ENCODE measurements around the gene NEO1.
"Not testable (repeated sequence)": the region's sequence is repeated elsewhere in the genome, so short reads cannot be mapped to it uniquely, and the experiment has no call there.

NEO1 gene

GRCh38 chr15:73284090-73284716 lies 231.9 kb downstream of the NEO1 start:
- no peak overlapping the region for H3K4me3 Mint-ChIP-seq
- H3K27me3 Mint-ChIP-seq: no peaks in the 10 kb centered on the region
- H3K27ac Mint-ChIP-seq: no peak overlapping the region
- no peaks in the 10 kb centered on the region for H3K9me3 Mint-ChIP-seq (ENCODE audit: low read depth)
- H3K36me3 Mint-ChIP-seq: peaks cover 9% of the 10 kb centered on the region
- no peaks in the 10 kb centered on the region for H3K4me1 Mint-ChIP-seq (ENCODE audit: low read depth)

- H3K4me3 Mint-ChIP-seq: no peak overlapping the region
- H3K9me3 Mint-ChIP-seq (ENCODE audit: low read depth): no peaks in the 10 kb centered on the region
- H3K36me3 Mint-ChIP-seq: peaks cover 14% of the 10 kb centered on the region
- no peaks in the 10 kb centered on the region for H3K27me3 Mint-ChIP-seq
- no peak overlapping the region for H3K27ac Mint-ChIP-seq
- H3K4me1 Mint-ChIP-seq (ENCODE audit: low read depth): no peaks in the 10 kb centered on the region
Observed at GRCh38 chr15:73286311-73286710, 234.0 kb downstream of the NEO1 start.

- H3K27ac Mint-ChIP-seq: no peak overlapping the region
- H3K4me1 Mint-ChIP-seq (ENCODE audit: low read depth): no peaks in the 10 kb centered on the region
- no peak overlapping the region for H3K4me3 Mint-ChIP-seq
- no peaks in the 10 kb centered on the region for H3K9me3 Mint-ChIP-seq (ENCODE audit: low read depth)
- H3K27me3 Mint-ChIP-seq: no peaks in the 10 kb centered on the region
- H3K36me3 Mint-ChIP-seq: peaks cover 14% of the 10 kb centered on the region
Observed at GRCh38 chr15:73287019-73287418, 234.8 kb downstream of the NEO1 start.

- H3K9me3 Mint-ChIP-seq (ENCODE audit: low read depth): no peaks in the 10 kb centered on the region
- no peaks in the 10 kb centered on the region for H3K4me1 Mint-ChIP-seq (ENCODE audit: low read depth)
- H3K4me3 Mint-ChIP-seq: no peak overlapping the region
- no peak overlapping the region for H3K27ac Mint-ChIP-seq
- peaks cover 14% of the 10 kb centered on the region for H3K36me3 Mint-ChIP-seq
- H3K27me3 Mint-ChIP-seq: no peaks in the 10 kb centered on the region
Observed at GRCh38 chr15:73291441-73291840, 239.2 kb downstream of the NEO1 start.

- no peaks in the 10 kb centered on the region for H3K27me3 Mint-ChIP-seq
- H3K9me3 Mint-ChIP-seq (ENCODE audit: low read depth): no peaks in the 10 kb centered on the region
- no peaks in the 10 kb centered on the region for H3K4me1 Mint-ChIP-seq (ENCODE audit: low read depth)
- no peak overlapping the region for H3K4me3 Mint-ChIP-seq
- no peak overlapping the region for H3K27ac Mint-ChIP-seq
- H3K36me3 Mint-ChIP-seq: peaks cover 8% of the 10 kb centered on the region
Observed at GRCh38 chr15:73293773-73294172, 241.5 kb downstream of the NEO1 start.

GRCh38 chr15:73295630-73296286 lies 243.5 kb downstream of the NEO1 start:
- H3K27me3 Mint-ChIP-seq: no peaks in the 10 kb centered on the region
- no peak overlapping the region for H3K27ac Mint-ChIP-seq
- H3K4me1 Mint-ChIP-seq (ENCODE audit: low read depth): no peaks in the 10 kb centered on the region
- H3K4me3 Mint-ChIP-seq: no peak overlapping the region
- H3K36me3 Mint-ChIP-seq: peaks cover under 1% of the 10 kb centered on the region
- H3K9me3 Mint-ChIP-seq (ENCODE audit: low read depth): no peaks in the 10 kb centered on the region

- H3K4me3 Mint-ChIP-seq: no peak overlapping the region
- peaks cover 2% of the 10 kb centered on the region for H3K36me3 Mint-ChIP-seq
- H3K27me3 Mint-ChIP-seq: no peaks in the 10 kb centered on the region
- H3K9me3 Mint-ChIP-seq (ENCODE audit: low read depth): no peaks in the 10 kb centered on the region
- H3K27ac Mint-ChIP-seq: no peak overlapping the region
- no peaks in the 10 kb centered on the region for H3K4me1 Mint-ChIP-seq (ENCODE audit: low read depth)
Observed at GRCh38 chr15:73296609-73297353, 244.5 kb downstream of the NEO1 start.

GRCh38 chr15:73298522-73299245 lies 246.4 kb downstream of the NEO1 start:
- Mint-ChIP-seq H3K4me1 (ENCODE audit: low read depth) (peaks cover 2% of the 10 kb centered on the region), H3K27me3 (no peaks in the 10 kb centered on the region), H3K27ac (no peak overlapping the region), H3K9me3 (ENCODE audit: low read depth) (no peaks in the 10 kb centered on the region), H3K36me3 (peaks cover 2% of the 10 kb centered on the region), H3K4me3 (no peak overlapping the region)

- not testable (repeated sequence) for H3K27ac Mint-ChIP-seq; H3K9me3 Mint-ChIP-seq (ENCODE audit: low read depth); H3K36me3 Mint-ChIP-seq; H3K4me3 Mint-ChIP-seq; H3K4me1 Mint-ChIP-seq (ENCODE audit: low read depth); H3K27me3 Mint-ChIP-seq
Observed at GRCh38 chr15:73300286-73300685, 248.0 kb downstream of the NEO1 start.

GRCh38 chr15:73303636-73304035 lies 251.4 kb downstream of the NEO1 start:
- H3K4me1 Mint-ChIP-seq (ENCODE audit: low read depth): peaks cover 2% of the 10 kb centered on the region
- H3K27me3 Mint-ChIP-seq: no peaks in the 10 kb centered on the region
- no peak overlapping the region for H3K27ac Mint-ChIP-seq
- no peak overlapping the region for H3K4me3 Mint-ChIP-seq
- peaks cover 2% of the 10 kb centered on the region for H3K36me3 Mint-ChIP-seq
- no peaks in the 10 kb centered on the region for H3K9me3 Mint-ChIP-seq (ENCODE audit: low read depth)

- H3K27me3 Mint-ChIP-seq: no peaks in the 10 kb centered on the region
- H3K4me3 Mint-ChIP-seq: no peak overlapping the region
- H3K9me3 Mint-ChIP-seq (ENCODE audit: low read depth): no peaks in the 10 kb centered on the region
- peaks cover 2% of the 10 kb centered on the region for H3K36me3 Mint-ChIP-seq
- no peak overlapping the region for H3K27ac Mint-ChIP-seq
- H3K4me1 Mint-ChIP-seq (ENCODE audit: low read depth): peaks cover 2% of the 10 kb centered on the region
Observed at GRCh38 chr15:73305331-73306211, 253.3 kb downstream of the NEO1 start.

GRCh38 chr15:73308305-73308704 lies 256.0 kb downstream of the NEO1 start:
- no peak overlapping the region for H3K4me3 Mint-ChIP-seq
- no peaks in the 10 kb centered on the region for H3K36me3 Mint-ChIP-seq
- peaks cover 1% of the 10 kb centered on the region for H3K27me3 Mint-ChIP-seq
- no peaks in the 10 kb centered on the region for H3K9me3 Mint-ChIP-seq (ENCODE audit: low read depth)
- H3K27ac Mint-ChIP-seq: no peak overlapping the region
- peaks cover 2% of the 10 kb centered on the region for H3K4me1 Mint-ChIP-seq (ENCODE audit: low read depth)

- H3K9me3 Mint-ChIP-seq (ENCODE audit: low read depth): no peaks in the 10 kb centered on the region
- no peak overlapping the region for H3K4me3 Mint-ChIP-seq
- no peaks in the 10 kb centered on the region for H3K36me3 Mint-ChIP-seq
- H3K27ac Mint-ChIP-seq: no peak overlapping the region
- peaks cover 10% of the 10 kb centered on the region for H3K27me3 Mint-ChIP-seq
- H3K4me1 Mint-ChIP-seq (ENCODE audit: low read depth): no peaks in the 10 kb centered on the region
Observed at GRCh38 chr15:73313861-73314260, 261.6 kb downstream of the NEO1 start.

- Mint-ChIP-seq H3K27me3 (peaks cover 16% of the 10 kb centered on the region), H3K4me1 (ENCODE audit: low read depth) (no peaks in the 10 kb centered on the region), H3K27ac (no peak overlapping the region), H3K9me3 (ENCODE audit: low read depth) (no peaks in the 10 kb centered on the region), H3K4me3 (no peak overlapping the region), H3K36me3 (no peaks in the 10 kb centered on the region)
Observed at GRCh38 chr15:73317651-73318462, 265.6 kb downstream of the NEO1 start.

All from activated naive CD8-positive, alpha-beta T cell (primary cell).